Right lobe of liver (tissue), 6 donors: ENCODE results near the gene DUSP14. TPM values are rescaled to one million over a fixed set of nuclear protein-coding genes. Genes with fewer than 3 reads are reported as not detected.

Source experiments
- ATAC-seq, 4 donors: fragments of 200-7000 bp; cut with Tn5 transposase; one replicate each; pipeline ENCODE4 v1.9.1; 2020; ENCODE audit warnings: mild to moderate bottlenecking in 4 of 4, moderate library complexity in 4 of 4
- DNase-seq, 3 donors: peaks; one replicate each; pipeline ENCODE4 v3.0.0-alpha.2; 2020
- H3K27ac ChIP-seq, 3 donors: fragments of 200-600 bp; one replicate each; pipeline ENCODE4 v1.8.0; 2022
- H3K27me3 ChIP-seq, 2 donors: fragments of 200-600 bp; one replicate each; pipeline ENCODE4 v1.8.0; 2022
- H3K36me3 ChIP-seq, 4 donors: fragments of 200-600 bp; sonication (generic) in 1 of 4; one replicate each; pipeline versions ENCODE4 v1.5.1 to v1.8.0; 2017 to 2022; ENCODE audit warnings: control low read depth in 1 of 4
- H3K4me1 ChIP-seq, 4 donors: fragments of 200-600 bp; sonication (generic) in 1 of 4; one replicate each; pipeline versions ENCODE4 v1.5.1 to v1.8.0; 2017 to 2022; ENCODE audit warnings: control low read depth in 1 of 4
- H3K4me3 ChIP-seq, 3 donors: fragments of 200-600 bp; one replicate each; pipeline ENCODE4 v1.8.0; 2022
- H3K9me3 ChIP-seq, 4 donors: fragments of 200-600 bp; sonication (generic) in 1 of 4; one replicate each; pipeline versions ENCODE4 v1.5.1 to v1.8.0; 2017 to 2022; ENCODE audit warnings: control low read depth in 1 of 4
- CTCF ChIP-seq, 4 donors: fragments of 200-600 bp in 3 of 4; fragments of 450-650 bp in 1 of 4; IDR thresholded peaks; one replicate each; pipeline versions ENCODE4 v1.5.1 to v1.8.0; 2016 to 2022; ENCODE audit warnings: antibody characterized with exemption in 4 of 4, mild to moderate bottlenecking in 2 of 4
- POLR2A ChIP-seq: fragments of 450-650 bp; IDR thresholded peaks from one replicate; pipeline ENCODE4 v1.6.1; 2017; ENCODE audit warnings: antibody characterized with exemption, mild to moderate bottlenecking
- WGBS: methylation state at CpG from one replicate; pipeline ENCODE4 v1.1.6; 2018; ENCODE audit warnings: low coverage, low lambda C conversion rate; ENCODE audit not compliant: insufficient coverage; ENCODE audit errors: missing lambda C conversion rate; 5-methylcytosine and 5-hydroxymethylcytosine counted together
- intact Hi-C, 2 donors: fragments of 100-400 bp; cut with DNase I; formaldehyde crosslinking; loops; one replicate each; pipeline versions ENCODE4 v1.11.2 to v1.14.1; 2022
- total RNA-seq, 6 experiments: library from RNA; depleted of rRNA in 2 of 6; stranded (reverse); fragments of >200 nt in 2 of 6; fragmentation: NEBNext Ultra II Directional in 3 of 6; extraction: Animal tissue kit (Norgen Biotek cat#: 25700) in 3 of 6; gene quantifications; one replicate each; pipeline versions ENCODE4 v1.1.0 to v1.2.4, GENCODE V29; 2016 to 2023
- donor health status: DM: no; HTN: yes; CAD: no.
- donor health status: DM: no; HTN: no; CAD: no.
- donor health status: DM: no; HTN: no; CAD: no.
- donor health status: DM: no; HTN: yes; CAD: no.
- donor health status: DM: no; HTN: yes; CAD: no.

The DUSP14 gene
- total RNA-seq, 6 experiments from 2014 or later: 10.6 to 21.2 (median 13.2) TPM

DNA sequence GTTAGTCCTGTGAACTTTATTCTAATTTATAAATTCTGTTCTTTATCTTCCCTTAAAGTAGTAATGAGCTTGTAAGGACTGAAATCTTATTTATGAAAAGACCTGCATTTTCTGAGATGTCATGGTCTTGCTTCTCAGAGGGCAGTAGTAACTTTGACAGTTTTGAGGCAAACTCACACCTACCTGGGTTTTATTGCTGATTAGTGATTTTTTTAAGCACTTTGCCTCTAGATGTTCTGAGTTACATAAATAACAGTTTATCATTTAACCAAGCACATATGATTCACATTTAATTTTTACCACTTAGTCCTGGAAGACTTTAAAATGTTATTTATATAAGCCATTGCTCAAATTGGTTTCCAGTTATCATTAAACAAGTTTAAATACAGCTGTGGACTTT is 10.7 kb downstream of the DUSP14 start:
- H3K9me3 ChIP-seq: no peaks in the 10 kb centered on the region
- TF ChIP-seq POLR2A (no peak), CTCF (IDR thresholded peaks at IDR 0.05) (no peak)
- no peak for DNase-seq
- intact Hi-C loops: no loop called here
- no peak for ATAC-seq
- H3K4me1 ChIP-seq: peaks cover 0 to 30% (median 15%) of the 10 kb centered on the region in 4 donors
- H3K27me3 ChIP-seq: no peaks in the 10 kb centered on the region
- no peak overlapping the region for H3K4me3 ChIP-seq
- peak overlapping the region in 2 of 3 donors; percentile 44 to 71 for H3K27ac ChIP-seq
- H3K36me3 ChIP-seq: no peaks in the 10 kb centered on the region

- DNase-seq (peak; percentile 67 to 87 (median 87)), ATAC-seq (peak; percentile 85 to 90 (median 88))
- WGBS: 55% methylated on average over 5 of the region's 10 CpGs
- Histone ChIP-seq H3K27ac (peak overlapping the region in 2 of 3 donors; percentile 71 to 79), H3K4me1 (peaks cover 0 to 37% (median 15%) of the 10 kb centered on the region in 4 donors), H3K9me3 (no peaks in the 10 kb centered on the region), H3K27me3 (no peaks in the 10 kb centered on the region), H3K36me3 (no peaks in the 10 kb centered on the region), H3K4me3 (peak overlapping the region in 1 of 3 donors; percentile 20)
- intact Hi-C loops: no loop called here
- no peak for TF ChIP-seq CTCF (IDR thresholded peaks at IDR 0.05)
- no peak for TF ChIP-seq POLR2A
Measured at GRCh38 chr17:37502009-37502936, 12.6 kb downstream of the DUSP14 start.

DNA sequence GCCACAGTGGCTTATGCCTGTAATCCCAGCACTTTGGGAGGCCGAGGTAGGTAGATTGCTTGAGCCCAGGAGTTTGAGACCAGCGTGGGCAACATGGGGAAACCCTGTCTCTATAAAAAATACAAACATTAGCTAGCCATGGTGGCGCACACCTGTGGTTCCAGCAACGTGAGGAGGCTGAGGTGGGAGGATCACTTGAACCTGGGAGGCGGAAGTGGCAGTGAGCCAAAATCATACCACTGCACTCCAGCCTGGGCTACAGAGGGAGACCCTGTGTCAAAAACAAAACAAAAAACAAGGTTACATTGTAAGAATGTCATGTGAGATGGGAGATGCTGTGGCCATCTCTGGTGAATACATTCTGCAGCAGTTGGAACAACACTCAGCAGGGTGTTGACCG is 13.5 kb downstream of the DUSP14 start:
- TF ChIP-seq POLR2A (no peak), CTCF (IDR thresholded peaks at IDR 0.05) (no peak)
- Histone ChIP-seq H3K4me3 (no peak overlapping the region), H3K36me3 (no peaks in the 10 kb centered on the region), H3K9me3 (no peaks in the 10 kb centered on the region), H3K4me1 (peaks cover 0 to 42% (median 19%) of the 10 kb centered on the region in 4 donors), H3K27ac (no peak overlapping the region), H3K27me3 (no peaks in the 10 kb centered on the region)
- ATAC-seq: no peak
- intact Hi-C loops: no loop called here
- DNase-seq: no peak
- 95% methylated on average over 6 of the region's 6 CpGs for WGBS

DNA sequence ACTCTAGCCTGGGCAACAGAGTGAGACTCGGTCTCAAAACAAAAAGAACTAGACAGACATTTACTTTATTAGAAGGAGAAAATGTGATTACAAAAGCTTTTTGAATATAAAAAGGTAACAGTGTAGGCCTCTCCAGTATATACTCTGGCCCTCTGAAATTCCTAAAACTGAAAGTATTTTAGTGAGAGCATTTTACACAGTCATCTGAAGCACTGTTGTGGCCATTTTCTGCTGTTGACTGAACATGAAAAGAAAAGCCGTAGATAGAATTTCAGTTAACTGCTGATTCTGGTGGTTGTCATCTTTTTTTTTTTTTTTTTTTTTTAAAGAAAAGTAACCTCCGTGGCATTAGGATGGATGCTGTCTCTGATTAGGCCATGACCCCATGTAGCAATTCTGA is 15.6 kb downstream of the DUSP14 start:
- WGBS: 96% methylated on average over 2 of the region's 3 CpGs
- Histone ChIP-seq H3K9me3 (no peaks in the 10 kb centered on the region), H3K27me3 (no peaks in the 10 kb centered on the region), H3K36me3 (no peaks in the 10 kb centered on the region), H3K4me3 (no peak overlapping the region), H3K27ac (no peak overlapping the region), H3K4me1 (peaks cover 0 to 37% (median 15%) of the 10 kb centered on the region in 4 donors)
- TF ChIP-seq POLR2A: no peak
- TF ChIP-seq CTCF (IDR thresholded peaks at IDR 0.05): no peak
- ATAC-seq (no peak), DNase-seq (no peak)
- intact Hi-C loops: no loop called here
